ENCODE measurements around the gene ERMAP.
"Not testable (repeated sequence)": the region's sequence is repeated elsewhere in the genome, so short reads cannot be mapped to it uniquely, and the experiment has no call there.

Gene ERMAP

DNA sequence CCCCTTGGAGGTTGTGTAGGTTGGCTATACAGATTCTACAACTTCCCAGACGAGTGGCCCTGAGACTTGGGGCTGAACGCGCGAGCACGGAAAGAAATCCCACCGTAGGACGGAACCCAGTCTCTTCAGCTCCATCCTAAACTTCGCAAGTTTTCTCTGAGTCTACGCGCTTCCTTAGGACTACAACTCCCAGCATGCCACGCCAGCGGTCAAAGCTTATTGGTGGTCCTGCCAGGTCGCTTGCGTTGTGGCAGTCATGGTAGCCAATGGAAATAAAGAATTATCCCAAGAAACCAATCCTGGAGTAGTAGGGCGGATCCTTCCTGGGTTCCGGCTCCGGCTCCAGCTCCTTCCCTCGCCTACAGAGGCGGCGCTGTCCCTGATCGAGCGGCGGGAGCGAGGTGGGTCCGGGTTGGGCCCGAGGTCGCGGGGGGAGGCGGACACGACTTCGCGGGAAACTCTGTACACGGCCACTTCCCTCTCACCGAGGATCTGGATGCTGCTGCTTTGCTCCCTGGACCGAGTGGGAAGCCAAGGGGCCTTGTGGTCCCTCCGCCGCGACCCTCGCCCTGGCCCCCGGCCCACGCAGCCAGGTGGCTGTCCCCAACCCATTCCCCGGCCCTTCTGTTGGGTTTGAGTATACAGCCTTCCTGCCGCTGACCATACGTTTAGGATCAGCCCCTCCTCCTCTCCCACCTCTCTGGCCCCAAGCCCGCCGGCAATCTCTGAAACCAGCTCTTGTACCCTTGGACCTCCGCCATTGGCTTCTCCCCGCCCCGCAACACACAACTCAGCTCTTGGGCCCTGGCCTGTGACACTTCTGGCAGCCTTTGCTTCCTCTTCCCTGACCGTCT is 29.6 kb downstream of the ERMAP start, which contains the start of gene ZNF691:
Gene ZNF691, plus strand, starts transcription at position 357 of the 854 bp plus-strand sequence. CDS start 3,046 bp downstream, outside the sequence.
- DNase-seq, result peak; percentile 97

DNA sequence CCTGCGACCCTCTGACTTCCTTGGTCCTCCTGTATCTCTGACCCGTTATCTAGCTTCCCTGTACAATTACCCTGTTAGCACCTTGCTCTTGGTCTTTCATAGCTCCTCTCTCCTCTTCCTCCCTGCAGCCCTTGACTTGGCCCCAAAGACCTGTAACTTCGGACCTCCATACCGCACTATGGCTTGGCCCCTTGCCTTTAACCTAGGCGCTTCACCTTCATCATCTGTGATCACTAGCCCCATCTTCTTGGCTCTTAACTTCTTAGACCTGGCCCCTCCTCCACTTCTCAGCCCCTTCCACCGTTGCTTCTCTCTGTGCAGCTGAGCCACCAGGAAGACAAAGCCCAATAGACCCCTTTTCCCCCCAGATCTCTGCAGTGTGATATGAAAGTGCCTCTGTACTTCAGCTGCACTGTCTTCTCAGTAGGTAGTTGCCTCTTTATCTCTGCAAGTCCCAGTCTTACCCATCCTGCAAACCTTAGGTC is 30.2 kb downstream of the ERMAP start:
- DNase-seq, result no peak

DNA sequence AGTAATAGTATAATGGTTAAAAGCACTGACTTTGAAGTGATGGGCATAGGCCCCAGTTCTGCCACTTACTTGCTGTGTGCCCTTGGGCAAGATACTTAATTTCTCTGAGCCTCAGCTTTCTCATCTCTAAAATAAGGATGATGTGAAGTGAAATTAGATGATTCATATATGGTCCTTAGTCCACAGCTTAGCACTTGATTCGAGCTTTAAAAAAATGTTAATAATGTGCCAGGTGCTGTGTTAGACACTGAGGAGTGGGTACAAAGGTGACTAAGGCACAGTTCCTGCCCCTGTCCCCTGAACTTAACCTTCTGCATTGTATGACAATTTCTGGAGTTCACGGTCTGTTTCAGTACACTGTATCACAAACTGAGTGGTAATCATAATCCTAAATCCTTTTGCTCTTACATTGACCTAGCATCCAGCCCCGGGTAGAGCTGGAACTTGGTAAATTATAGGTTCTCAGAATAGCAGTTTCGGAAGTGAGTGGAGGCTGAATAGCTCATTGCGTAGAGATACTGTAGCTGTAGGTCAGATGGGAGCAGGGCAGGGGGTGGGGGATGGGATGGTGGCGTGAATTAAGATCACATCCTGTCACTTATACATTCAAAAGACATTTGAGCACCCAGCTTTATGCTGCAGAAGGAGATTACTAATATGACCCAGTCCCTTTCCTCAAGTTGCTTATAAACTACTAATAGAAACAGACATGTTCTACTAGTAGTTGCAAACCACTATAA is 31.0 kb downstream of the ERMAP start:
- DNase-seq, result no peak

DNA sequence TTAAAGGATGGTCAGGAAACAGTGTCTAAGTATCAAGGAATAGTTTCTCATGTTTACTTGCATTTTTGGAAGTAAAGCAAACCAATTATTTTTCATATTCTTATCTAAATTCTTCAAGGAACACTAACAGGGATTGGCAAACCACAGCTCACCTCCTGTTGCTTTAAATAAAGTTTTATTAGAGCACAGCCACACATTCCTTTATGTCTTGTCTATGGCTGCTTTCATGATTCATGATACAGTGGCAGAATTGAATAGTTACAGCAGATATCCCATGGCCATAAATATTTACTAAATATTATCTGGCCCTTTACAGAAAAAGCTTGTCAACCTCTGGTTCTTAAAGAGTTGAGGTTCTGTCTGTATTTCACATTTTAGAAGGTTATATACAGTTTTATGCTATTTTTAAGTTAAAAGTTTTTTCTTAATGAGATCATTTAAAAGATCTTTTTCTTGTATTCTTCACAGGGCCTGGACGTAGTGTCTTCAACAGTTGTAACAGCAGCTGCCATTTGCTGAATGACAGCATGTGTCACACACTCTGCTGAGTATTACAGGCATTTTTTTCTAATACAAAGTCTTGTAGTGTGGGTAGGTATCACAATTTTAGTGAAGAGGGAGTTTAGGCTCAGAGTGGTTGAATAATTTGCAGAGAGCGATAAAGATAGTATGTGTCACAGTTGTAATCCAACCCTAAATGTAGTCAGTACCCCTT is 32.1 kb downstream of the ERMAP start:
- no peak for DNase-seq

DNA sequence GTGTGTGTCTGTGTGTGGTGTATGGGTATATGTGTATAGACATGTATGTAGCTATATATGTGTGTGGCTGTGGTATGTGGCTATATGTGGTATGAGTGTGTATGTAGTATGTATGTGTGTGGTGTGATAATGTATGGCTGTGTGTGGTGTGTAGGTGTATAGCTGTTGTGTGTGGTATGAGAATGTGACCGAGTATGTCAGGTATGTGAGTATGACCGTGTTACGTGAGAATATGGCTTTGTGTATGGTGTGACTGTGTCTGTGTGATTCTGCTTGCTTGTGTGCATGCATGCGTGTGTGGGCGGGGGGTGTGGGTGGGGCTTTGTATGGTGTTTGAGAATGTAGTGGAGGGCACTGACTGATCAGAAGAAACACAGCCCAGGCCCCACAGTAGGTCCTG is 33.0 kb downstream of the ERMAP start:
- DNase-seq, result no peak

DNA sequence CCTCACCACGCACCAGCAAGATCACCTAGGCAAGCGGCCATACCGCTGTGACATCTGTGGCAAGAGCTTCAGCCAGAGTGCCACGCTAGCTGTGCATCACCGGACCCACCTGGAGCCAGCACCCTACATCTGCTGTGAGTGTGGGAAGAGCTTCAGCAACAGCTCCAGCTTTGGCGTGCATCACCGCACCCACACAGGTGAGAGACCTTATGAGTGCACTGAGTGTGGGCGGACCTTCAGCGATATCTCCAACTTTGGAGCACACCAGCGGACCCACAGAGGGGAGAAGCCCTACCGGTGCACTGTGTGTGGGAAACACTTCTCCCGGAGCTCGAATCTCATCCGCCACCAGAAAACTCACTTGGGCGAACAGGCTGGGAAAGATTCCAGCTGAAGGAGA is 34.5 kb downstream of the ERMAP start:
- DNase-seq, result no peak

DNA sequence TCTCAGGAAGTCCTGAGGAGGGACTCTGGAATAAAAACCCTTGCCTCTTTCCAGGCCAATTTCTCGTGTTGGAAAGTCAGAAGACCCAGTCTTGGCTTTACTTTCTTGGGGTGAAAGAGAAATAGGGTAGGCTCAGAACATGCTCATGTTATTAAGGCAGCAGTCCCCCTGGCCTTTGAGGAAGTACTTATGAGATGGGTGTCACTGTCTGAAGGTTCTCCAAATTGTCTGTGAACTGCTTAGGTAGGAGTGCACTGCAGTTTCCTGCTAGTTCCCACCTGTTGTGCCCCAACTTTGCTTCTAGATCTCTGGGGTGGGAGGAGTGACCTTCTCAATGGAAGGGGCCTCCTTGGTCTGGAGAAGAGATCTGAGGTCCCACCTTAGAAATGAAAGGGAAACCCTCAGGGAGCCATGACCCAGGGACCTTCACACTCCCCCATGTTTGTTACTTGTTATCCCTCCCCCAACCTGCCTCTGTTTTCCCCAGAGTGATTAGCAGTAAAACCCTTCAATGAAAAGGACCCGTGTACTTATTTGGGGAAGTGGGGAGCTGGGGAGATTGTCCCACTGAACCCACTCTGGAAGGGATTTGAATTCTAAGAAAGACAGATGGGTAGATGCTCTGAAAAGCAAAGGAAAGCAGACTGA is 35.2 kb downstream of the ERMAP start:
- DNase-seq, result no peak

DNA sequence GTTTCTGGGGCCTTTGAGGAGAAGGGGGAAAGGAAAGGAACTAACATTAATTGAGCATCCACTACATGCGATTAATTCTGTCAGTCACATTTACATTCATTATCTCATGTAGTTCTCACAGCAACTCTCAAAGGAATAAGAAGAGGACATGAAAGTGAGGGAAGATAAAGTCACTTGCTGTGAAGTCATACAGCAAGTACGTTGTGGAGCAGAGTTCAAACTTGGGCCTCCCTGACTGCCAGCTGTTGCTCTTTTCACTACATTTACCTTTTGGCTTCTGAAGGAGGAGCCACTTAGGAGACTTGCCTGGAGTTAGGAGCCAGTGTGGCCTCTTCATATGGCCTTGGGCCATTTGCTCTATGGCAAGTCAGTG is 35.7 kb downstream of the ERMAP start:
- DNase-seq, result no peak

DNA sequence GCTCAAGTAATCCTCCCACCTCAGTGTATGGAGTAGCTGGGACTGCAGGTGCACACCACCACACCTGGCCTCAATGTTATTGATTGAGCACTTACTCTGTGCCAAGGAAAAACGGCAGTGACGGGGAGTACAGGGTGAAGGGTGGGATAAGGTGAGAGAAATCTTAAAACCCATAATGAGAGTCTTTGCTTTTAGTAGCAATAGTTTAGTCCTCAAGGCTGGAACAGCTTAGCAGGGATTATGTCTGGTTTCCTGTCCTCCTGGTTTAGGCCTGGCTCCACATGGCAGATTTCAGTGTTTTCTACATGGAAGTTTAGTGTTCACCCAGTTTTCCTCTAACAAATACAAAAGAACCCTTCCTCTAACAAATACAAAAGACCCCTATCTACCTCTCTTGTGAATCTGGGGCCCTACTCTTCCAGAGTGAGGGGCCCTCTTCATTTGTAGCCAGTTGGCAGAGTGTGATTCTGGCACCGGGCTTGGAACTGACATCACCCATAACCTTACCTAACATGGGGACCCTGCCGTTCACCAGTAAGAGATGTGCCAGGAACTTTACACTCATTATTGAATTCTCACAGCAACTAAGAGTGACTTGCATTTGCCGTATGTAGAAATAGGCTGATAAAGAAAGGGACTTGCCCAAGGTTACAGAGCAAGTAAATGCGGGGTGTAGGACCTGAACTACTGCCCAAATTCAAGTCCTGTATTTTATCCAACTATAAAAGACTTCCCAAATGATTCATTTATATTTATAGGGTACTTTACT is 36.4 kb downstream of the ERMAP start:
- no peak for DNase-seq

DNA sequence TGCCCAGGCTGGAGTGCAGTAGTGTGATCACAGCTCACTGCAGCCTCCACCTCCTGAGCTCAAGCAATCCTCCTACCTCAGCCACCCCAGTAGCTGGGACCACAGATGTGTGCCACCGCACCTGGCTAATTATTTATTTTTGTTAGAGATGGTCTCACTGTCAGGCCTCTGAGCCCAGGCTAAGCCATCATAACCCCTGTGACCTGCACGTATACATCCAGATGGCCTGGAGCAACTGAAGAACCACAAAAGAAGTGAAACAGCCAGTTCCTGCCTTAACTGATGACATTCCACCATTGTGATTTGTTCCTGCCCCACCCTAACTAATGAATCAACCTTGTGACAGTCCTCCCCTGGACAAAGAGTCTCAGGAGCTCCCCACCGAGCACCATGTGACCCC is 39.6 kb downstream of the ERMAP start:
- DNase-seq, result not testable (repeated sequence)

DNA sequence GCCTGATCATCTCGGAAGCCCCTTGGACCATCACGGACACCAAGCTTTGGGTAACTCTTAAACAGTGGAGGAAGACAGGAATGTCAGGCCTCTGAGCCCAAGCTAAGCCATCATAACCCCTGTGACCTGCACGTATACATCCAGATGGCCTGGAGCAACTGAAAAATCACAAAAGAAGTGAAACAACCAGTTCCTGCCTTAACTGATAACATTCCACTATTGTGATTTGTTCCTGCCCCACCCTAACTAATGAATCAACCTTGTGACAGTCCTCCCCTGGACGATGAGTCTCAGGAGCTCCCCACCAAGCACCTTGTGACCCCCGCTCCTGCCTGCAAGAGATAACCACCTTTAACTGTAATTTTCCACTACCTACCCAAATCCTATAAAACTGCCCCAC is 42.4 kb downstream of the ERMAP start:
- not testable (repeated sequence) for DNase-seq

DNA sequence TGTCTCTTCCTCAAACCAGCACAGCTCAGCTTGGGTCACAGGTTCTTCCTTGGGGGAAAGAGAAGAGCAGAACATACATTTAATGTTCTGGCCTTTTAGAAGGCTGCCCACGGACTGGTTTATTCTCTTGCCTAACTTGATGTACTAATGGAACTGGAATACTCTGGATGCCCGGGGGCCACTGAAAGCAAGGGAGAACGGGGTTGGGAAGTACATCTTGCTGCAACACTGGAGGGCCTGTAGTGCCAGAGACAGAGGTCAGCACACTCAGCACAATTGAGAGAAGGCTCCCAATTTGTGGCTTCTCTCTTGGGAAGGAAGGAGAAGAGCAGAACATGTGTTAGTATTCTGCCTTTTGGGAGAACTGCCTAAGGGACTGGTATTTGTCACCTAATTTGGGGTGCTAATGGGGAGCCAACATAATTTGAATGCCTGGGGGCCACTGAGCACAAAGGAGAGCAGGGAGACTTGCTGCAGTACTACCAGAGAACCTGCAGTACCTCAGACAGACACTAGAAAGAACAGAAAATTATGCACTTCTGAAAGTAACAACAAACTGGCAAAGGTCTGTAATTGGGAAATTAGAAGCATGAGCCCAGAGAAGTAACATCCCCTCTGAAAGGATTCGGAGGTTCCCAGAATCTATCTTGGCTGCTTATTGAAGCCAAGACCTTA is 43.6 kb downstream of the ERMAP start:
- DNase-seq, result no peak

DNA sequence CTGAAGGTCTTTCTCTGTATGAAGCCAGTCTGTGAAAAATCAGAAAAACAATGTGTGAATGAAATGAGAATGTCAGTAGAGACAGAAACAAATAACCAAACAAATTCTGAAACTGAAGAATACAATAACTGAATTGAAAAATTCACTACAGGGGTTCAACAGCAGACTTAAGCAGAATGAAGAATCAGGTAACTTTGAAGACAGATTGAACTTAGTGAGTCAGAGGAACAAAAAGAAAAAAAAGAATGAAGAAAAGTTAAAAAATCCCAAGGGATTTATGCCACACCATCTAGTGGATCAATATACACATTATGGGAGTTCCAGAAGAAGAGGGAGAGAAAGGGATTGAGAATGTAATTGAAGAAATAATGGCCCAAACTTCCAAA is 44.1 kb downstream of the ERMAP start:
- no peak for DNase-seq

DNA sequence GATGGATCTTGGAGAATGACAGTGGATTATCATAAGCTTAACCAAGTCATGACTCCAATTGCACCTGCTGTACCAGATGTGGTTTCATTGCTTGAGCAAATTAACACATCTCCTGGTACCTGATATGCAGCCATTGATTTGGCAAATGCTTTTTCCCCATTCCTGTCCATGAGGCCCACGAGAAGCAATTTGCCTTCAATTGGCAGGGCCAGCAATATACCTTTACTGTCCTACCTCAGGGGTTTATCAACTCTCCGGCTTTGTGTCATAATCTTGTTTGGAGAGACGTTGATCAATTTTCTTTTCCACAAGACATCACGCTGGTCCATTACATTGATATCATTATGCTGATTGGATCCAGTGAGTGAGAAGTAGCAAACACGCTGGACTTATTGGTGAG is 49.6 kb downstream of the ERMAP start:
- DNase-seq, result no peak

DNA sequence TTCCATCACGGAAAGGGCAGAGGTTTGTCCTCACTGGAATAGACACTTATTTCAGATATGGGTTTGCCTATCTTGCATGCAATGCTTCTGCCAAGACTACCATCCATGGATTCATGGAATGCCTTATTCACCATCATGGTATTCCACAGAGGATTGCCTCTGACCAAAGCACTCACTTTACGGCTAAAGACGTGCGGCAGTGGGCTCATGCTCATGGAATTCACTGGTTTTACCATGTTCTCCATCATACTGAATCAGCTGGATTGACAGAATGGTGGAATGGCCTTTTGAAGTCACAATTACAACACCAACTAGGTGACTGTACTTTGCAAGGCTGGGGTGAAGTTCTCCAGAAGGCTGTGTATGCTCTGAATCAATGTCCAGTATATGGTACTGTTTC is 51.5 kb downstream of the ERMAP start:
- DNase-seq, result not testable (repeated sequence)

DNA sequence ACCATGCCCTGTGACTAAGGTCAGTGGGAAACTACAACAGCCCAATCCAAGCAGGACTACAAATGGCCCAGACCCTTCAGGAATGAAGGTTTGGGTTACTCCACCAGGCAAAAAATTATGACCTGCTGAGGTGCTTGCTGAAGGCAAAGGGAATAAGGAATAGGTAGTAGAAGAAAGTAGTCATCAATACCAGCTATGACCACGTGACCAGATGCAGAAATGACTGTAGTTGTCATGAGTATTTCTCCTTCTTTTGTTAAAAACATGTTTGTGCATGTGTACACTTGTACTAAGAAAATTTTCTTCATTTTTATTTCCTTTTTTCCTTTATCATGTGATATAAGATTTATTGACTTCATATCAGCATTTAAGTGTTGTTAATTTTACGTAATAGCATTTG is 52.3 kb downstream of the ERMAP start:
- DNase-seq, result not testable (repeated sequence)

DNA sequence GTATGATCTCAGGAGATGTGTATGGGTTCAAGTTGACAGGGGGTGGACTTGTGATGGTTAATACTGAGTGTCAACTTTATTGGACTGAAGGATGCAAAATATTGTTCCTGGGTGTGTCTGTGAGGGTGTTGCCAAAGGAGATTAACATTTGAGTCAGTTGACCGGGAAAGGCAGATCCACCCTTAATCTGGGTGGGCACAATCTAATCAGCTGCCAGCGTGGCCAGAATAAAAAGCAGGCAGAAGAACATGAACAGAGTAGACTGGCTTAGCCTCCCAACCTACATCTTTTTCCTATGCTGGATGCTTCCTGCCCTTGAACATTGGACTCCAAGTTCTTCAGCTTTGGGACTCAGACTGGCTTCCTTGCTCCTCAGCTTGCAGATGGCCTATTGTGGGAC is 52.8 kb downstream of the ERMAP start:
- DNase-seq, result not testable (repeated sequence)

DNA sequence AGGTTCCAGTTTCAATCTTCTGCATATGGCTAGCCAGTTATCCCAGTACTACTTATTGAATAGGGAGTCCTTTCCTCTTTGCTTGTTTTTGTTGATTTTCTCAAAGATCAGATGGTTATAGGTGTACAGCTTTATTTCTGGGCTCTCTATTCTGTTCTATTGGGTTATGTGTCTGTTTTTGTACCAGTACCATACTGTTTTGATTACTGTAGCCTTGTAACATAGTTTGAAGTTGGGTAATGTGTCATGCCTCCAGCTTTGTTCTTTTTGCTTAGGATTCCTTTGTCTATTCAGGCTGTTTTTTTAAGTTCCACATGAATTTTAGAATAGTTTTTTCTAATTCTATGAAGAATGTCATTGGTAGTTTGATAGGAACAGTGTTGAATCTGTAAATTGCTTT is 56.2 kb downstream of the ERMAP start:
- not testable (repeated sequence) for DNase-seq

DNA sequence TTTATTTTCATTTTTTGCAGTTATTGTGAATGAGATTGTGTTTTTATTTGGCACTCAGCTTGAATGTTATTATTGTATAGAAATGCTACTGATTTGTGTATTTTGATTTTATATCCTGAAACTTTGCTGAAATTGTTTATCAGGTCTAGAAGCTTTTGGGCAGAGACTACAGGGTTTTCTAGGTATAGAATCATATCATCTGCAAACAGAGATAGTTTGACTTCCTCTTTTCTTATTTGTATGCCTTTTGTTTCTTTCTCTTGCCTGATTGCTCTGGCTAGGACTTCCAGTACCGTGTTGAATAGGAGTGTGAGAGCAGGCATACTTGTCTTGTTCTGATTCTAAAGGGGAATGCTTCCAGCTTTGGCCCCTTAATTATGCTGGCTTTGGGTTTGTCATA is 56.7 kb downstream of the ERMAP start:
- DNase-seq, result no peak

DNA sequence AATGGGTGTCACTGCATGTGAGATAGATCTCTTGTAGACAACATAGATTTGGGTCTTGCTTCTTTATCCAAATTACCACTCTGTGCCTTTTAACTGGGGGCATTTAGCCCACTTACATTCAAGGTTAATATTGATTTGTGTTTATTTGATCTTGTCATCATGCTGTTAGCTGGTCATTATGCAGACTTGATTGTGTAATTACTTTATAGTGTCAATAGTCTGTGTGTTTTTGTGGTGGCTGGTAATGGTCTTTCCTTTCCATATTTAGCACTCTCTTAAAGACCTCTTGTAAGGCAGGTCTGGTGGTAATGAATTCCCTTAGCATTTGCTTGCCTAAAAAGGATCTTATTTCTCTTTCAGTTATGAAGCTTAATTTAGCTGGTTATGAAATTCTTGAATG is 59.1 kb downstream of the ERMAP start:
- no peak for DNase-seq

DNA sequence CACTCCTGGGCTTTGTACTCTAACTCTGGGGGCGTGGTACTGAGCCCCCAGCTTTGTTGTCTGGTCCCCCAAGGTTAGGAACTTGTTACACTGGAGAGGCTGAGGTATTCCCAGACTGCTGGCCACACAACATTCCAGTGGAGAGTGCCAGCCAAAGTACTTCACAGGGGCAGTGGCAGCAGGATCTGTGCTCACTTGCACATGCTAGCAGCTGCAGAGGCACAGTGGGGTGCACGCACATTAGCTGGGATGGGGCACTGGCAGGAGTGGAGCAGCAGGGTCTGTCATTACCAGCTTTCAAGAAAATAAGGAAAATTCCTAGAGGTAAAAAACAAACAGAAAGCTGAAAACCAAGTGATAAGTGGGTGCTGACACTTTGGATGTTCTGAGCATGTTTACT is 60.5 kb downstream of the ERMAP start:
- DNase-seq, result no peak

DNA sequence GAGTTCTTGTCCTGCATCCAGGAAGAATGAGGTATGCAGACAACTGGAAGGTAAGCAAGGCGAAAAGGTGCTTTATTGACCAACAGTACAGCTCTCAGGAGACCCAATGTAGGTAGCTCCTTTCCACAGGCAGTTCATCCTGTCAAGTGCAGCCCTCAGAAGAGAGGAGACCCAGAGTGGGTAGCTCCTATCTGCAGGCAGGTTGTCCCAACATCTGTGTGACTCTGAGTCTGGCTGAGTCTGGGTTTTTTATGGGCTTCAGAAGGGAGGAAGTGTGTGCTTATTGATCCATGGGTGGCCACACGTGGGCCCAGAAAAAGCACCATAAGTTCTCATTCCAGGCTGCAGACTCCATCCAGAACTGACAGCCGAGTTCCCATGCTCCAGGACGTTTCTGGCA is 63.5 kb downstream of the ERMAP start:
- DNase-seq, result no peak

All from midbrain (tissue), 1 donor.